Measurements from ENCODE around the gene TRAK2.

- TF ChIP-seq, protein P1, sequence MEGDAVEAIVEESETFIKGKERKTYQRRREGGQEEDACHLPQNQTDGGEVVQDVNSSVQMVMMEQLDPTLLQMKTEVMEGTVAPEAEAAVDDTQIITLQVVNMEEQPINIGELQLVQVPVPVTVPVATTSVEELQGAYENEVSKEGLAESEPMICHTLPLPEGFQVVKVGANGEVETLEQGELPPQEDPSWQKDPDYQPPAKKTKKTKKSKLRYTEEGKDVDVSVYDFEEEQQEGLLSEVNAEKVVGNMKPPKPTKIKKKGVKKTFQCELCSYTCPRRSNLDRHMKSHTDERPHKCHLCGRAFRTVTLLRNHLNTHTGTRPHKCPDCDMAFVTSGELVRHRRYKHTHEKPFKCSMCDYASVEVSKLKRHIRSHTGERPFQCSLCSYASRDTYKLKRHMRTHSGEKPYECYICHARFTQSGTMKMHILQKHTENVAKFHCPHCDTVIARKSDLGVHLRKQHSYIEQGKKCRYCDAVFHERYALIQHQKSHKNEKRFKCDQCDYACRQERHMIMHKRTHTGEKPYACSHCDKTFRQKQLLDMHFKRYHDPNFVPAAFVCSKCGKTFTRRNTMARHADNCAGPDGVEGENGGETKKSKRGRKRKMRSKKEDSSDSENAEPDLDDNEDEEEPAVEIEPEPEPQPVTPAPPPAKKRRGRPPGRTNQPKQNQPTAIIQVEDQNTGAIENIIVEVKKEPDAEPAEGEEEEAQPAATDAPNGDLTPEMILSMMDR (IDR thresholded peaks at IDR 0.05; ENCODE audit: borderline replicate concordance, extremely low read depth, low read length, poor library complexity, severe bottlenecking) = no peak
- no peak for TF ChIP-seq EZH2 (IDR thresholded peaks at IDR 0.05; ENCODE audit: borderline replicate concordance, low read depth, low read length, severe bottlenecking)
Observed at GRCh38 chr2:201327678-201328077, 123.6 kb downstream of the TRAK2 start.
